NCI-H446 (cell line): Measurements from ENCODE around the gene ZBTB20.

ENCODE experiments used
- DNase-seq, 2 experiments: peaks; one replicate each; lab custom pipeline; 2025; lab: John Stamatoyannopoulos, UW

The ZBTB20 gene

DNA sequence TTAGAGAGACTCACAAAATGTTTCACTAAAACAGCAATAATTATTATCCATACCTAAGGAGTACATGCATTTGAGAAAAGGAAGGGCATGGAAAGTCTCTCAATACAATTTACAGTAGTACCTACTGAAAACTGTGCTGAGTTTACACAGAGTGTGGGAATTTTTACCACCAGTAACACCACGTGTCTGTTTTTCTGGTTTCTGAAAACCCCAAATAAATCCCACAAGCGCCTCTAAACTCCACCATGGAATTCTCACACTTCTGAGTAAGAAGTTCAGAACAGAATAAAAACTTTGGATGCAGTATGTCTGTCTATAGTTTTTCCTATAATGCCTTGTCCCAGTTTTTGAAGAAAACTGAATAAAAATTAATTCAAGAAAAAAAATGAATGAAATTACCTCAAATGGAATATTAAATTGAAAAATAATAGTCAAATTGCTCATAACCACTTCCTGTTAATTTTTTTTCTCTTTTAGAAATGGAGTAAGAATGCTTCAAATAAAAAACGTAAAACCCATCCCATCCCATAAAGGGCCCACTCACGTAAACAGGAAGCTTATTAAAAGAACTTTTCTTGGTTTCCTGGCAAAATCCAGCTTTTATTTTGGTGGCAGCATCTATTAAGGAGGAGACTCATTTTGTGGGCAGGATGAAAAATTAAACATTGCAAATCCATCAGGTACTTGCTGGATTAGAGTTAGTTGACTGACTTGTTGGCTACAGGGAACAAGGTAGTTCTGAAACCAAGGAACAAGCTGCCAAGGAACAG lies 475.2 kb downstream of the ZBTB20 start:
- no peak for DNase-seq

DNA sequence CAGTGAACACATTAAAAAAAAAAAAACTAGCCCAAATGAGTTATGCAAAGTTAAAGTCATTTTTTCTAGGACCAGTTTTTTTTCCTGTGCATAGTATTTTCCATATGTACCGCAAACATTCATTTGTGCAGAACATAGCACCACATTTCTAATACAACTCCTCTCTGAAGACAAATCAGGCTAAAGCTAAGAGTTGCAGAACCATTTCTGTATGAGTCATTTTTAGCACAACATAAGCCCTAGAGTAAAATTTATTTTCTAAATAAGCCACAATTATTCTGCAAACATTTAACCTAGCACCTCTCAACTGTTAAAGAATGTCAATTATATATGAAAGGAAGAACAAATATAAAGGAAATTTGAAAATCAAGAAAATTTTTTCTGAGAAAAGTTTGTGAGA lies 477.5 kb downstream of the ZBTB20 start:
- DNase-seq = no peak

DNA sequence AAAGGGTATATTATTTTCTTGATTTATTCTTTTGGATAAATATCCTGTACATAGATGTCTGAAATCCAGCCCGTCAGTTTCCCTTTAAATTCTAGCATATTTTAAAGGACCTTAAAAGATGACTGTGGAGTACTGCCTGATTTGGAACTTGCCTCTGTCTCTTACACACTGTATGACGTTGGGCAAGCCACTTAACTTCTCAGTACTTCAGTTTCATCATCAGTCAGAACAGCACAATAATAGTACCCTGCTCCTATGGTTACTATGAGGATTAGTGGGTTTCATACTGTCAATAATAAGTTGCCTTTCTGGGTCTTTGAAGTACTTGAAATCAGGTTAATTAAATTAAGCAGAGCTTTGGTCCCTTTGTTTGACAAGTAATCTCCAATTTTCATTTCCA lies 479.0 kb downstream of the ZBTB20 start:
- DNase-seq = no peak

DNA sequence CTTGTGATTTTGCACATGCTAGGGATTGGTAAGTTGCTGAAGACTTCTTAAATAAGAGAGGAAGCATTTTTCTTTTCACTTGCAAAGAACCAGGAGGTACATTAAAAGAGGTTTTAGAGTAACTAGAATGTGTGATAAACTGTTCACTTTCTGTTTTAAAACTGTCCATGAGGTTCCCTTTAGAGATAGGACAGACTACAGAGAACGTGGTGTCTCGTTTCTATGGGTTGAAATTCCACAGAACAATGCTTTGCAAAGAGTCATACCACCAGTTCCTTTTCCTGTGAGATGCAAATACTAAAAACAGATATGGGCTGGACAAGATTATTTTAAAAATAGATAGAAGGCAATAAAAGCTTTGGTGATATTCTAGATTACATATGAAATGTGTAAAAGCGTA lies 480.5 kb downstream of the ZBTB20 start:
- DNase-seq = no peak

DNA sequence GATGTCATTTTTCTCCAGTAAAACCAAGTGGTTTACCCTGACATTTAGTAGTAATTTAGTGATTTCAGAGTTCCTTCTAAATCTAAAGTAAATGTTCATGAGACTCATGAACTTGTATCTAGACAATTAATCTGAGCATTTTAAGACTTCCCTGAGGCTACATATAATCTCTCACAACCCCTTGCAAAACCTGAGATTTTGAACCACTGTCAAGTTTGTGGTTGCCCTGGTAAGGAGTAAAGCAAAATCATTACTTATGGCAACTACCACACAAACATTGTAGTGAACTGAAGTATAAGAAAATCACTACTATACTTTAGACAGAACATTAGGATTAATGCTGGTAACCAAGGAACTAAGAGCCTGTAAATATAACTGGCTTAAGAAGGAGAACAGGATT lies 483.1 kb downstream of the ZBTB20 start:
- DNase-seq = no peak

DNA sequence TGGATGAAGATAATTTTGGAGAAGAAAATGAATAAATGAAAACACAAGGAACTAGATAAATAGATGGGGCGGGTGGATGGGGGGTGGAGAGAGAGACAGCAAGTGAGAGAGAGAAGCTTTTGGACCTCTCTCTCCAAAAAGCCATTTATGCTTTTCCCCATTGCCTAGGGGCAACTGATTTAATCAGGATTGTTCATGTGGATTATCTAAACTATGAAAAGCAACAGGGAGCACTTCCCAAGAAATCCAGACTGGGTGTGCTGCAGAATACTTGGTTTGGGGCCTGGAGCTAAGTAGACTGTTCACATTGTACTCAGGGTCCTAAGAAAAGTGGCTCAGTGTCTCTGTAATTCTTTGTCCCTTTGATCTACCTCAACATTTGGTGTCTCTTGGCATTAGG lies 486.3 kb downstream of the ZBTB20 start:
- no peak for DNase-seq

DNA sequence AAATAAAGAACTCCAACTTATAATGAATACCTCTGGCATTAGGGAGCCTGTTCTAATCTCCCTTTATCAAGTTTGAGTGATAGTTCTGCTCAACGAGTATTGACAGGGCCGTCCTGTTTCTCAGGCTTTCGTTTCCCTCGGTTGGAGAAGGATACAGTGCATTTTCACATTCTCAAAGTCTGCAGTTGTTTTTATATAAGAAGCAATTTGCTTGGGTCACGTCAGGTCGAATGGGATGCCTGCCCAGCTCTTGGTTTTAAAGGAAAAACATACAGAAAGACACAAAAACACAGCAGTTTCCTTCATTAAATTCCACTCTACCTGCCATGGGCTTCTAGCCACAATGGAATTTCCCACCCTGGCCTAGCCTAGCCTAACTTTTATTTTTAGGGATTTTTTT lies 487.0 kb downstream of the ZBTB20 start:
- peak in 1 of 2 experiments; percentile 40 for DNase-seq

DNA sequence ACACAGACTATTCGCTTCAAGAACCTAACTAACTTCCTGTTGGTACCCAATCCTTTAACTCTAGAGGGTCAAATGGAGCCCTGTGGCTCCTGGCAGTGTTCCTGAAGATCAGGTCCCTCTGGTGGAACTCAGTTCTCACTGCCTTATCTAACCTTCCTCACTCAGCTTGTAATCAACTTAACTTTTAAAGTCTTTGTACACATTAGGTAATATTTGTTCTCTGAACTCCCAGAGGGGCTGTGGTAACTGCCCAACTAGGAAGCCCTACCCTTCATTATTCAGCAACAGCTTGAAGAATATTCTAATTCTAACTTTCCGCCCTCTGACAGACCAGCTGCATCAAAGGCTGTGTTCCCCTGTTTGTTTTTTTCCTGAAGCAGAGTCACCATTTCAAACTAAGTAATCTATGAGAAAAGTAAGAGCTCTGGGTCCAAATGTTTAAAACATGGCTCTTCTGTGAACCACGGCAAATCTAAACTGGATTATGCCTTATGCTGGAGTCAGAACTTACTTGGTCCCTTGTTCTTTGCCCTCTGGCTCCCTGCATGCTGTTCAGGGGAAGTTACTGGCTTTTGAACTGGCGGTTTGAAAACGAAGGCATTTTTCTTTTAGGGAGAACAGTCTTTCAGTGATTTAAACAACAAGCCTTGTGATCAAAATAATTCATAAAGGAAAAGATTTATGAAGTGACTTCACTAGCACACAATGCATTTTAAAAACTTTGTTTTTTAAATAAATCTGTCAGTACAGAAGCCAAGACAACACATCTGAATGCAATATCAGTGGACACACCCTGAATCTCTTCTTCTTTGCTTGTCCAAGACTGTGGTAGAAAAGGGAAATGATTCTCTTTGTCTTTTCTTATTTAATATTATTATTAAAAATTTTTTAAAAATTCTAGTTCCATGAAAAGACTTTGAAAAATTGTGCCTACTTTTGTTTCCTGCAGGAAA lies 487.7 kb downstream of the ZBTB20 start:
- DNase-seq = no peak

DNA sequence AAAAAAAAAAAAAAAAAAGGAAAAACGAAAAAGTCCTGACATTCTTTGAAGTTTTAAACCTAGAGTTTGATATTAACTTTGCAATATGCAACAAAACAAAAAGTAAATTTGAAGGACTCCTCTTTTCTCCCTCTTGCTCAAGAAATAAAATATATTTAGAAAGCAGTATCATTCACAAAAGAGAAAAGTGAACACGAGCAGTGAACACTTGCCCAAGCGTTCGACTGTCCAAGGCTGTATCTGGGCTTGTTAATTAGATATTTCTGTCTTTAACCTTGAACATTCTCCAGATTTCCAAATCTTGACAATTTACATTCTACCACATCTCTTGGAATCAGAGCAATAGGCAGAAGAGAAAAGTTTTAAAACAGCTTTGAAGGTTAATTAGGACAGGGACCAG lies 495.5 kb downstream of the ZBTB20 start:
- DNase-seq = no peak

DNA sequence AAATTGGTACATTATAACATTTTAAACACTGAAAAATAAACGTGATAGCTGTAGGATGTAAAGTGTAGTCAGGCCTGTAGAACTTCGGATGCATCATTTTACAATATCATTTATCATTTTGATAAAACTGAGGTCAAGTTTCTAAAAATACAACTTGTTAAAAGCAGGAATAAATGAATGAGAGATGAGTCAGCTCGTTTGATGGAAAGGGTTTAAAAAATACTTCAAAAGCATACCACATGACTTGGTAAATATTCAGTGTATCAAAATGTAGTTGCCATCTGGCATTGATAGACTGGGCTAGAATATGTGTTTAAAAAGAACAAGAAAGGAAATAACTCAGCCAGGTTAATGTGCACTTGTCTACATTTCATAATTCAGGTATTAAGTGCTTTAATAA lies 496.3 kb downstream of the ZBTB20 start:
- DNase-seq = peak in 1 of 2 experiments; percentile 28

DNA sequence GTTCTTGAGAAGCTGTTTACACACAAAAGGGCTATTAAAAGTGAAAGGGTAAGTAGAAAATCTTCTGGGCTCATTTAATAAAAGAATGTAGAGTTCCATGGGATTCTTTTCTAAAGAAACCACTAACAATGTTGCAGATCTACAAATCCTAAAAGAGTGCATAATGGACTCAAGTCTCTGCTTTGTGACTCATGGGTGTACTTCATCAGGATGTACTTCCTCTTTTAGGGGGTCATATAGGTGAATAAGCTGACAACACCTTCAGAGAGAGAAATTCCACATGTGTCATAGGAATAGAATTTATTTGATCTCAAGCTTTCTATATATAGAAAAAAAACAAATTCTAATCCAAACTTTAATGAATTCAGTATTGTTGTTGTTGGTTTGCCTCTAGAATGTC lies 497.8 kb downstream of the ZBTB20 start:
- no peak for DNase-seq

DNA sequence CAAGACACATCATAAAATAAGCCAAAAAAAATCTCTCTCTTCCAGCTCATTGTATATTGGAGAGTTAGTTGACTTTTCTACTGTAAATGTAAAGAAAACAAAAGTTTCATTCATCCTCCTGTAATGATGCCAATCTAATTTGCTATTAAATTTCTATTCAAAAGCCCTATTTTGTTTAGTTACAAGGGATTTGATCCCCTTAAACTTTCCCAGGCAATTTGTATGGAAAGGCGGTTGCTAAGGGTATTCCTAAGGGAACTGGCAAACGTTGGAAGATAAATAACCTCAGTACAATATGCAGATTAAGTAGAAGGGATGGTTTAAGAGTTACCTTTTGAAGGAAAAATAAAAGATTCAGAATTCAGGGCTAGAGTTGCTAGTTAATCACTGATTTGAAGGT lies 500.6 kb downstream of the ZBTB20 start:
- DNase-seq = no peak

DNA sequence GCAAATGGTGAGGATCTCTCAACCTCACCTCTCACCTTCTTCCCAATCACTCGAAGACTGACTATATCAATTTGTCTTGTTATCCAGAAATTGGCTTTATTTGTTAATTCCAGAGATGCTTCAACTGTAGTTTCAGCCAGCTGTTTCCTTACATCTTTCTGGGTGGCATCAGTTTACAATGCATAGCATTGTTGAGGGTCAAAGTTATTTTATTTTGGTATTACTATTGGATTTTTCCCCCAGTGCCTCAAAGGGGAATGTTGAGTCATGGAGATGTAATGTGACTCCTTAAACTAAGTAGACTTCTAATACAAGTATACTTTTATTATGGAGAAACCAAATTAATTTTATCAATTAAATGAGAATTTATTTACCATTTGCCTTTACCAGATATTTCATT lies 501.7 kb downstream of the ZBTB20 start:
- DNase-seq = no peak

DNA sequence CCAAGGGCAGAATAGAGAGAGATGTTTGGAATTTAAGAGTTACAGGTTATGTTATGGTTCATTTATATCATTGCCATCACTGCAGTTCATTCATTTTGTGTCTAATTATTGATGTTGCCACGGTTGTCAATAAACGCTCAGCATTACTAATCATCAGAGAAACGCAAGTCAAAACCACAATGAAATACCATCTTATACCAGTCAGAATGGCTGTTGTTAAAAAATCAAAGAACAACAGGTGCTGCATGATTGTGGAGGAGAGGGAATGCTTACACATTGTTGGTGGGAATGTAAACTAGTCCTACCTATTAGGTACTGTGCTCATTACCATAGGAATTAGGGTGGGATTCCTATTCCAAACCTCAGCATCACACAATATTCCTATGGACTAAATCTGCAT lies 502.7 kb downstream of the ZBTB20 start:
- DNase-seq = no peak

DNA sequence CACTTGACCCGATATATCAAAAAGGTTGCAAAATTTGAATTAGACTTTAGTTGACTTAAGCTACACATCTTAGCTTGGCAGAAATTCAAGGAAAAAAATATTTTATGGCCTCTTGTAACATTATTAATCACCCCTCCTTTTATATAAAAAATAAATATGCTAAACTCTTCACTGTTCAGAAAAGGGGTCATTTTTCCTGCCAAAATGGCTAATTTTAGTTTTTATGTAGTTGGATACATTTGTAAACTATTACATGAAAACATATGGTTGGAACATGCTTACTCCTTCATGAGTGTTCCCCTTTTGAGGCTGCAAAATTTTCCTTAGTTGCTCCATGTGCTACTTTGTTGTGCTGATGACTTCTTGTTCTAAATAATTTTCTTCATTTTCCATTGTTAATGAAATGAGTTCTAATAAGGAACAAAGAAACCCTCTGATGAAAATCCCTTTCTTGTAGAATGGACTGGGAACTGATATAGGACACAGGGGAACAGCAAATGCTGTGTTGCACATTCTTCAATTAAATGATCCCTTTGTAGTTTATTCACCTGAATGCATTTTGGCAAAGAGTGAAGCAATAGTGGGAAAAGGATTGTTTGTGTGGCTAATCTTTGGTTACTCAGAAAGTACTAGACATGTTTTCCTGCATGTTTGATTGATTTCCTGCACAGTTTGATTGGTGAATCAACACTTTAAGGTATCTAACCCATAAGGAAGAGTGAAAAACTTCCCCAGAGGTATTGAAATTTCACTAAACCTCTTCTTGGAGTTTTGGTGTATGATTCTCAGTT lies 503.9 kb downstream of the ZBTB20 start:
- DNase-seq = no peak

DNA sequence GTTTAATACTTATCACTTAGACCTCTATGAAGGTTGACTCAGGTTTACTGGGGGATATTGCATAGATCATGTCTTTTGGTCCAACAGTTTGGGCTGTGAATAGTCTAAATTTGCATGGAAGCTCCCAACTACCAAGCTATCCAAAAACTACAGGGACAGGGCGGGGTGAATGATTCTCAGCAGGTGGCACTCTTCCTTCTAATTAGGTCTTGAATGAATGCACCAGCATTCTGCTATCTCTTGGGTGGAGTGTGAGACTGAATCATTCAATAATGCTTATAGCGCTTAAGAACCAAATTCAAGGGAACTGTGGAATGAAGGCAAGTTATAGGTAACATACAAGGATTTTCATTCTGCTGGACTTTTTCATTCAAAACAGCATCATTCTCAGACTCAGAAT lies 507.0 kb downstream of the ZBTB20 start:
- no peak for DNase-seq

DNA sequence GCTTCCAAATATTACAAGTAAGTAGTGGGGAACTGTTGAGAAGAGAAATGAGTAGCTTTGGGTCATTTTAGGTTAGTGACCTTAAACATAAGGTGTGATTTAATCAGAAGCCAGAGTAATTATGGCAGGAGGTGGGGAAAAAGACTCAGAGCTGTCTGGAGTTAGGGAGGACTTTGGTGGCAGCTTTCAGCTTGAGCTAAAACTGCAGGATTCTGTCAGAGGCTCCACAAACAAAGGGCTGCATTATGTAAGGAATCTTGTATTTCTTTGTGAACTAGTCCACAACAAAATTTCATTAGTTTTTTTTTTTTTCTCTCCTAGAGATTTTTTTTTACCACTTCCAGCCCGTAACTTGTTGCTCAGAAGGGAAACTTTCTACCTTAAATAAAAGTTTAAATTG lies 507.9 kb downstream of the ZBTB20 start:
- DNase-seq = no peak

DNA sequence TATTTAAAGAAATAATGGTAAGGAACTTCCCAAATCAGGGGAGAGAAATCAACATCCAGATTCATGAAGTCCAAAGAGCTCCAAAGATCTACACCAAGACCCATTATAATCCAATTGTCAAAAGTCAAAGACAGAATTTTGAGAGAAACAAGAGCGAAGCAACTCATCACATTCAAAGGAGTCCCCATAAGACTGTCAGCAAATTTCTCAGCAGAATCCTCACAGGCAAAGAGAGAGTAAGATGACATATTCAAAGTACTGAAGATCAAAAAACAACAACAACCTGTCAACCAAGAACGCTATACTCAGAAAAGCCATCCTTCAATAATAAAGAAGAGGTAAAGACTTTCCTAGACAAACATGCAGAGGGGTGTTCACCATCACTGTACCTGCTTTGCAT lies 511.2 kb downstream of the ZBTB20 start:
- DNase-seq = no peak

DNA sequence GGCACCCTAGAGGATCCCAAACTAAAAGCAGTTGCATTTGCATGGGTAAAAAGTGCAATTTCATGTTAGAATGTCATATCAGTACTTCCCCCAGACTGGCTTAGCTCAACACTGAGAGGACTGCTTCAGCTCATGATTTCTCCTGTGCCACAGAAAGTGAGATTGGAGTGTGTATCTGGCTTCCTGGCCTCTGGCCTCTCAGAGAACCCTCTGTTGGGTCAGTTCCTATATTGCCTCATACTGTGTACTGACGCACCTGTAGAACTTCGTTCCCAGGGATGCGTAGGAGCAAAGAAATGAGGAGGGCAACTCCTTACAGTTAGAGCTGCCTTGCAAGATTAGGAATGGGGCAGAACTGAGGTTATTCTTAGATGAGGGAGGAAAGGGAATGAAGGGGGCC lies 512.5 kb downstream of the ZBTB20 start:
- no peak for DNase-seq

DNA sequence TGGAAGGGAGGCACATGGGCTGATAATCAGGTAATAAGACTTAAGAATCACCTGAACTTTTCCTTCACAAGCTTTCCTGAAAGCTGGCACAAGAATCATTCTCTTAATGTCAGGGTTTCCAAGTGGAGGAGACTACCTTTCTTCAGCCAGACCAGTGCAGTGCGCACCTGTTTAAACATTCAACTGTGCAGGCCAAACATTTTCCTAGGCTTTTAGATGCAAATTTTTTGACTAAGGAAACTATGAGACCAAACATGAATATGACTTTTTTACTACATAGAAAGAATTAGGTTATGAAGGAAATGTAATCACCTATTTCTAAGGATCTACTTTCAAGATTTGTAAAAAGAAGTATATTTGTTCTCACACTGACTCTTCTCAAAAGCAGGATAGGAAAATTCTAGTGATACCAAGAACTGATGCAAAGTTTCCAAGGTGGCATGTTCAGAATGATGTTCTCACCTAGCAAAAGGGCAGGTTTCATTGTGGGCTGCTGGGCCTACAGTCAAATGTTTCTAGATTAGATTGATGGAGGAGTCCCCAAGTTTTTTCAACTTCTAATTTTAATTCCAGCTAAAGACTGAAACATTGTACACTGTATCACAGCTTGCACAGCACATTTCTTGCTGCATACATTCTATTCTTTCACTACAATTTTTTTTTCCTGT lies 514.2 kb downstream of the ZBTB20 start:
- DNase-seq = no peak

DNA sequence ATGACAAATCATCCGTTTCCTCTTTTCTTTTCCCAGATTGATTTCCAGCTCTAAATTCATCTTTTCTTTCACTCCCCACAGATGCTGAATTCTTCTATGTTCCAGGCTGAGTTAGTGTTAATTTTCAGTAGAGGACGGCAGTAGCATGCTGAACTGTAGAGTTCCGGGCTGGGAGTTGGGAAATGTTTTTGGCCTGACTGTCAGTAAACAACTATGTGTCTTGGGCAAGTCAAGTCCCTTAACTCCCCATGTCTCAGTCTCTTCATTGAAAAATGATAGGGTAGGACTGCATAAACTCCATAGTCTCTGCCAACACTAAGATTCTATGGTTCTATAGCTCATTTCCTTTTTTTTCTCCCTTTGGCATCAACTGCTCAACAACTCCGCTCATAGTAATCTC lies 519.3 kb downstream of the ZBTB20 start:
- DNase-seq = peak in 1 of 2 experiments; percentile 42

DNA sequence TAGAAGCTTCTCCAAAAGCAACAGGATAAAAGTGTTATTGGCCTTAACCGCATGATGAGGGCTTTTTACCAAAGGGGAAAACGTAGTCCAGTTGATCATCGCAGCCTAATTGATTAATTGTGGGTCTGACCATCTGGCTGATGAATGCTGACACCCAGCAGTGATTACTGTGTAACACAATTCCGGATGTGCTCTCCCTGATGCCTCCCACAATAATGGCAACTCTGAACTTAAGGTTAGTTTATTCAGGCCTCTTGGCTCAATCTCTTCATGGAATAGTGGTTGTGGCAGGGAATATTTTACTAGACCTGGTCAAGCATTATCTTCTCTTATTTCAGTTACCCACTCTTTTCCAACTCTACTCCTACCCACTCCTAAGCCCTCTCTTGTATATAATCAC lies 520.3 kb downstream of the ZBTB20 start:
- DNase-seq = peak in 1 of 2 experiments; percentile 33
